T1000 (cell line): Measurements from ENCODE around the gene PLCB3.

Source experiments
- DNase-seq: peaks from one replicate; lab custom pipeline; 2025; ENCODE audit warnings: mixed read lengths; lab: John Stamatoyannopoulos, UW

PLCB3 gene

GRCh38 chr11:64287676-64288352 lies 36.5 kb downstream of the PLCB3 start:
- DNase-seq, result no peak

GRCh38 chr11:64288353-64288750 lies 37.0 kb downstream of the PLCB3 start:
- no peak for DNase-seq

DNA sequence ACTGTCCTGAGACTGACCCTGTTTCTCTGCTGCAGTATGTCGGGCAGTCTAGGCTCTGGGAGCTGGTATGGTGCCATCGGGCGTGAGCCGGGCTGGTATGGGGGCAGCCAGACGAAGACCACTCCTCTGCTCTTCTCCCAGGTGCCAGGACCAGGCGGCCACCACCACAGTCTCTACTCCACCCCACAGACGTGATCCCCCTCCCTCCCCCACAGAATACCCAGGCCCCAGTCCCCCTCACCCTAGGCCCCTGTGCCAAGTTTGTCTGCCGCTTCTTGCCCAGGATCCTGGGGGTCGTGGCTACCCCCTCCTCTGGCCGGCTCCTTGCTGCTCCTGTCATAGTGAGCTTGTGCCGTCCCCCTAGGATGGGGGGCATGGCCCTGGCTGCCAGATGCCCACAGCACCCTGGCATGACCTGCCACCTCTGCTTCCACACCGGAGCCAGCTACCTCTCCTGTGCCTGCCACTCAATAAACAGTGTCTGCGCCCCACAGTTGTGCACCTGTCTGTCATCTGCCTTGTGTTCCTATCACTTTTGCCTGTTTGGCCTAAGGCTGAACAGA lies 37.8 kb downstream of the PLCB3 start:
- no peak for DNase-seq

DNA sequence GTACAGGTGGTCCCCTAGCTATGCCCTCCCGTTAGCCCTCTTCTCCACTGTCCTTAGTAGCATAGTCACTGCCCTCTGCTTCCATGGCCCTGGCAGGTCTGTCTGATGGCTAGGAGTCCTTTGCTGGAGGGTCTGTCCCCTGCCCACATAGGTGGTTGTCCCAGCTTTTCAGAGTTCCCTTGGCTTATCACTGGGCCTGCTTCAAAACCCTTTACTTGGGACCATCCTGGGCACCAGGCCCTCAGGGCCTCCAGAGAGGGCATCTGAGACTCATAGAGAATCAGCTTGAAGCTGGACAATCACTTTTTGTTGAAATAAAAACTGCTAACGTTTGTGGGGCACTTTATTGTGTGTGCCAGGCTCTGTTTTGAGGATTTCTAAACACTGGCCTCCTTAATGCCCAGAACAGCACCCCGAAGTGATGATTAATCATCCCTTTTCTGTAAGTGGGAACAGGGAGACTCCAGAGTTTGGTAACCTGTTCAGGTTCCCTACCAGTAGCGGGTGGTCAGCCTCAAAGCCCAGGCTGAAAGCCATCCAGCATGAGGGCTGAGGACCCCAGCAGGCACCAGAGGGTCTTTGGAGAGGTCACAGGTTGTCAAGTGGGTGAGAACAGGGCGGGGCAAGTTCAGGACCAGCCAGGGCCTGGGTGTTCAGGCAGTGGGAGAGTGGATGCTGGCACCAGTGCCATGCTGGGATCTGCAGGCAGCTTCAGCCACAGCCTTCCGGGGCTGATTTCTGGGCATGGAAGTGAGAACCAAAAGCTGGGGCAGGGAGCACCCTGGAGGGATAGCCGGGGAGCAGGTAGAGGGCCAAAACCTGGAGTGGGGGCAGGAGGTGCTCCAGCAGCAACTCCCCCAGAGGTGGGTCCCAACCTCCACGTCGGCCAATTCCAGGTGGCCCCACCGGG lies 39.3 kb downstream of the PLCB3 start:
- DNase-seq, result no peak

DNA sequence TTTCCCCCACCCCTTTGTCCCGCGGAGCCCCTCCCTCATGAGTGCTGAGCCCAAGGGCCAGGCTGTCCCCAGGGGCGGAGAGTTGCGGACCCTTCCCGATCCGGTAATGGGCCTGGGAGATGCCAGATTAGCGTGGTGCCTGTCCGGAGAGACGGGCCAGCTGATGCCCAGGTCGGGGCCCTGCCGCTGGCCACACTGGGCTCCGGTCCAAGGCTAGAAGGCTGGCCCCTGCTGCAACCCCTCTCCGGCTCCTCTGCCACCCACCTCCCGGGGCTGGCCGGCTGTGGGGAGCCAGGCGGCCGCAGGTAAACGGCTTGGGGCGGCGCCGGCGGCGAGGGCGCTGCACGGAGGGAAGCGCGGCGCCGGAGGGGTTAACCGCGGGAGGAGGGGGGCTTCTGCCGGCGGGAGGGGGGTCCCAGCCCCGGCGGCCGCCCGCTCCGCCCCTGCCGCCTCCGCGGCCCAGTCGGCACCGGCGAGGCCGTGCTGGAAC lies 40.0 kb downstream of the PLCB3 start, which contains the start of gene KCNK4:
Gene KCNK4 (plus strand): TSS at position 41 of the 490 bp plus-strand sequence. CDS start 1,717 bp downstream, outside the sequence.
- no peak for DNase-seq

DNA sequence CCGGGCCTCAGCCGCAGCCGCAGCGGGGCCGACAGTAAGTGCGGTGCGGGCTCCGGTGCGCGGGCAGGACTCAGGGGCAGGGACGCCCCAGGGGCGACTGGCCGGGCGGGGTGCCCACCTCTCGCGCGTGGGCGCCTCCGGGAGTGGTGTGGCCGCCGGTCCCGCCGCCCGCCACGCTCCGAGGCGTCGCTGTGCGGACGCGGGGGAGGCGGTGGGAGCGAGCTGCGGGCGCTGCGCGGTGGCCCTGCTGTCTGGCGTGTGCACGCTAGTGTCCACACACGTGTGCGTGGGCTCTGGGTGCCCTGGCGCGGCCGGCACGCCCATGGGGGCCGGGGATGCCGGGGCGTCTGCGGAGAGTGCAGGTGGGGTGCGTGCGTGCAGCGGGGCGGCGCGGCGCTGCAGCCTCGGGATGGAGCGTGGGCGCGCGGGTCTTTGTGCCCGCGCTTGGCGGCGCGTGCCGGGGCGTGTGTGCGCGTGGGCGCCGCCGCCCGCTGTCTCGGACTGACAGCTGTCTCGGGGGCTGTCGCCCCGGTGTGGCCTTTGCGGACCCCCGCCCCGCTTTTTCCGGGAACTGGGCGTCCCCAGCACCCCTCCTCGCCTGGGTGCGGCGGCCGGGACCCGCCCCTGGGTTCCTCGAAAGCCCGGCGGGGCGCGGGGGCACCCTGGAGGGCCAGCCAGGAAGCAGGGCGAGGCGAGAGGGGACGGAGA lies 40.6 kb downstream of the PLCB3 start:
- no peak for DNase-seq

DNA sequence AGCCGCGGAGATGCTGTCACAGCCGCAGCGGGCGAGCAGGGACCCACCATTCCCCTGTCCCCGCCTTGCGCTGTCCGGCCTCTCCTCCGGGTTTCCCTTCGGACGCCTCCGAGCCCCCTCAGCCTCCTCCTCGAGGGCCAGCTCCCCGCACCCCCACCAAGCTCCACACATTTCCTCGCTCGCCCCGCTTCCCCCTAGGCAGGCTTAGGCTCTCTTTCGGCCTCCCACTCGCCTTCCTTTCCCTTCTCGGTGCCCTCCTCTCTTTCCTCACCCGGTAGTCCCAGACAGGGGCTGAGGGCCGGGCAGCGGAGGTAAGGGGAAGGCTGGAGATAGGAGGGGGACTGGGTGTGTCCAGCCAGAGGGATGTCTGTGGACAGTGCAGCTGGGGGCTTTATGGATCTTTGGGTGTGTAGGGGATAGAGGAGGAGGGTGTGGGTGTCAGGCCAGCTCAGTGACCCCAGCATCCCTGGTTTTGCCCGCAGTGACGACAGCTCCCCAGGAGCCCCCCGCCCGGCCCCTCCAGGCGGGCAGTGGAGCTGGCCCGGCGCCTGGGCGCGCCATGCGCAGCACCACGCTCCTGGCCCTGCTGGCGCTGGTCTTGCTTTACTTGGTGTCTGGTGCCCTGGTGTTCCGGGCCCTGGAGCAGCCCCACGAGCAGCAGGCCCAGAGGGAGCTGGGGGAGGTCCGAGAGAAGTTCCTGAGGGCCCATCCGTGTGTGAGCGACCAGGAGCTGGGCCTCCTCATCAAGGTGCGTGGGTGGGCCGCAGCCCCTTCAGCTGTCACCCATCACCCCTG lies 41.3 kb downstream of the PLCB3 start:
- DNase-seq, result no peak

DNA sequence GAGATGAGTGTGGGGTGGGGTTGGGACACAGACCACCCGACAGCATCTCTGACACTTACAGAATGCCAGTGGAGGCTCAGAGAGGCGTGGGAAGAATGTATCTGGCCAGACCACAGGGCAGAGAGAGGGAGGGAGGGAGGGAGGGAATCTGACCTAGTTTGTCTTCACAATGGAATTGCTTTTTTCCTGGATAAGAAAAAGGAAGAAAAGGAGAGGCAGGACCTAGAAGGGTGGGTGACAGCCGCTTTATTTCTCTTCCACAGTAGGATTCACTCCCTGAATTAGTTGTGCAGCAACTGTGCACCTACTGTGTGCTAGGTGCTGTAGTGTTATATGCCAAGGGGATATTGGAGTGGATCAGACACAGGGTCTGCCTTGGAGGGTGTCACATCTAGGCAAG lies 43.4 kb downstream of the PLCB3 start:
- DNase-seq, result no peak

DNA sequence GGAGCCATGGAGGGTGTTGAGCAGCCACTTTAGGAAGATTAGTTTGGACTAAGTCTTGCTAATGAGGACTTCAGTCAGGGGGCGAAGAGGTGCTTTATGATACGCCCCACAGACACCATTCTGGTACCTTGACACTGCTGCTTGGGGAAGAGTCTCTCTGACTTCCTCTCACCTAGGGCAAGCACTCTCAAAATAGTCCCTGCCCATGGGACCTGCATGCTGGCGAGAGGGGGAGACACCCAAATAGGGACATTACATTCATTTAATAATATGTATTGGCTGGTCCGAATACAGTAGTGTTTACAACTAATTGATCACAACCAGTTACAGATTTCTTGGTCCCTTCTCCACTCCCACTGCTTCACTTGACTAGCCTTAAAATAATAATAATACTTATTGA lies 44.4 kb downstream of the PLCB3 start:
- no peak for DNase-seq

- DNase-seq, result no peak
Measured at GRCh38 chr11:64296236-64296635, 44.9 kb downstream of the PLCB3 start.

- DNase-seq, result no peak
Measured at GRCh38 chr11:64296830-64297698, 45.7 kb downstream of the PLCB3 start.

GRCh38 chr11:64297699-64298358 lies 46.5 kb downstream of the PLCB3 start:
- no peak for DNase-seq

DNA sequence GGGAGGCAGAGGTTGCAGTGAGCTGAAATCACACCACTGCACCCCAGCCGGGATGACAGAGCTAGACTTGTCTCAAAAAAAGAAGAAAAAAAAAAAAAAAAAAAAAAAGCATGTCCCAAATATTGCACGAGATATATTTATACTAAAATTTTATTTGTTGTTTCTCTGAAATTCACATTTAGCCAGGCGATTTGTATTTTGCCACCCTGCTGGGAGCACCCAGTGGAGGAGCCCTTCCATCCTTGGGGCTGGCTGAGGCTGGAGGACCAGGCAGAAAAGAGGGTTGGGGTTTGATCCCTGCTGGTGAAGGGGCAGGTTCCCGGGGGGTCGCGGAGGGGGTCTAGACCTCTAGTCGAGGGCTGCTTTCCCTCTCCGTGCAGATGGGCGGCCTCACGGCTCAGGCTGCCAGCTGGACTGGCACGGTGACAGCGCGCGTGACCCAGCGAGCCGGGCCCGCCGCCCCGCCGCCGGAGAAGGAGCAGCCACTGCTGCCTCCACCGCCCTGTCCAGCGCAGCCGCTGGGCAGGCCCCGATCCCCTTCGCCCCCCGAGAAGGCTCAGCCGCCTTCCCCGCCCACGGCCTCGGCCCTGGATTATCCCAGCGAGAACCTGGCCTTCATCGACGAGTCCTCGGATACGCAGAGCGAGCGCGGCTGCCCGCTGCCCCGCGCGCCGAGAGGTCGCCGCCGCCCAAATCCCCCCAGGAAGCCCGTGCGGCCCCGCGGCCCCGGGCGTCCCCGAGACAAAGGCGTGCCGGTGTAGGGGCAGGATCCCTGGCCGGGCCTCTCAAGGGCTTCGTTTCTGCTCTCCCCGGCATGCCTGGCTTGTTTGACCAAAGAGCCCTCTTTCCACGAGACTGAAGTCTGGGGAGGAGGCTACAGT lies 47.9 kb downstream of the PLCB3 start:
- DNase-seq, result no peak

DNA sequence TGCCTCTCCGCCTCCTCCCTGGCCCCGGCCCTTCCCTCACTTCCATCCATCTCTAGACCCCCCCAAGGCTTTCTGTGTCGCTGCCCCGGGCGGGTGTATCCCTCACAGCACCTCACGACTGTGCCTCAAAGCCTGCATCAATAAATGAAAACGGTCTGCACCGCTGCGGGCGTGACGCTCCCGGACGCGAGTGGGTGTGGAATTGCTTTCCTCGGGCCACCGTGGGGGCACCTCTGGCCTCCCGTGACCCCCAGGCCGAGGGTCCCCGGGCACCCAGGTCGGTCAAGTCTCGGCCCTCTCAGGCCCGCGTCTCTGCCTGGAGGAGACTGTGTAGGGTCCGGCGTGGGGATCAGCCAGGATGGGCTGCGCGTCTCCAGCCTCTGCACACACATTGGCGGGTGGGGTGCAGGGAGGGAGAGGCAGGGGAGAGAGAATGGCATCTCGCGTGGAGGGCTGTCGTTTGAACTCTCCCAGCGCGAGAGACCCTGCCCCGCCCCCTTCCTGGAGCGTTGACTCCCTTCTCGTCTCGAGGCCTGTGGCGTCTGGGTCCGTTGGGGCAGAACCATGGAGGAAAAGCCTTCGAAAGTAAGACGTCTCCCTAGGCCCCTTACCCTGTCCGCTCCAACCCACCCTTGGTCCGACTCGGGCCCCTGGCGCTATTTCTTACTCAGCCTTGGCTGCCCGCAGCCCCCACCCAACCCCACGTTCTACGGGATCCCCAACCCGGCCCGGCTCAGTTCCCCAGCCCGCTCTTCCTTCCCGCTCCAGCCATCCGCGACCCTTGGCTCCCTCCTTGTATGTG lies 48.7 kb downstream of the PLCB3 start, which contains the start of gene CATSPERZ:
Gene CATSPERZ (plus strand): TSS at position 512 of the 802 bp plus-strand sequence. CDS start 53 bp downstream, at position 565.
- DNase-seq, result no peak

GRCh38 chr11:64303109-64304031 lies 52.0 kb downstream of the PLCB3 start:
- no peak for DNase-seq

DNA sequence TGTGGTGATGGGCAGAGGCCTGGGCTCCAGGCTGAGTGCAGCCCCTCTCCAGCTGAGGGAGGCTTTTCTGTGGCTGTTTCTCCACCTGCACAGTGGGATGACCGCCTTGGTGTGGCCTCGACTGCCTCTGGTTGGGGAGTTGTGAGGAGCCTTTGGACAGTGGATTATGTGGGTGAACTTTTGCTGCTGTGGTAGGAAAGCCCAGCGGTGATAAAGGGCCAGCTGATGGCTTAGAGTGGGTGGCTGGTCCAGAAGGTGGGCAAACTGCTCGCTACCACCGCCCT lies 52.6 kb downstream of the PLCB3 start:
- DNase-seq, result no peak
